Lung (tissue), 12 donors: Measurements from ENCODE around the gene SEMA4D. TPM values are rescaled to one million over a fixed set of nuclear protein-coding genes. Genes with fewer than 3 reads are reported as not detected.

ENCODE experiments used
- ATAC-seq: fragments of 200-7000 bp; cut with Tn5 transposase; one replicate; pipeline ENCODE4 v1.9.1; 2020; ENCODE audit warnings: moderate number of reproducible peaks; ENCODE audit not compliant: insufficient read depth, low FRiP score
- DNase-seq, 3 donors: peaks; one replicate each; pipeline ENCODE4 v3.0.0-alpha.2; 2013 to 2017
- H3K27ac ChIP-seq, 2 donors: one replicate each; pipeline ENCODE4 v1.5.1; 2013; ENCODE audit warnings: mild to moderate bottlenecking in 2 of 2, moderate library complexity in 2 of 2, control low read depth in 1 of 2, inconsistent platforms in 1 of 2, low read depth in 1 of 2, low read length in 1 of 2
- H3K27me3 ChIP-seq, 3 donors: one replicate each; pipeline ENCODE4 v1.5.1; 2013; ENCODE audit warnings: low read length in 2 of 3; ENCODE audit not compliant: control insufficient read depth in 3 of 3, insufficient read depth in 3 of 3
- H3K36me3 ChIP-seq, 4 donors: one replicate each; pipeline ENCODE4 v1.5.1; 2013; ENCODE audit warnings: low read length in 4 of 4, mild to moderate bottlenecking in 1 of 4, moderate library complexity in 1 of 4; ENCODE audit not compliant: control insufficient read depth in 4 of 4, insufficient read depth in 4 of 4
- H3K4me1 ChIP-seq, 5 donors: one replicate each; pipeline ENCODE4 v1.5.1; 2013; ENCODE audit warnings: low read length in 5 of 5, mild to moderate bottlenecking in 2 of 5, moderate library complexity in 1 of 5; ENCODE audit not compliant: control insufficient read depth in 5 of 5, insufficient read depth in 5 of 5
- H3K4me3 ChIP-seq: one replicate; pipeline ENCODE4 v1.5.1; 2013; ENCODE audit warnings: mild to moderate bottlenecking, control low read depth, moderate library complexity
- H3K9ac ChIP-seq, 2 donors: one replicate each; pipeline ENCODE4 v1.5.1; 2013; ENCODE audit warnings: low read length in 2 of 2, control low read depth in 1 of 2; ENCODE audit not compliant: insufficient read depth in 1 of 2
- H3K9me3 ChIP-seq, 4 donors: one replicate each; pipeline ENCODE4 v1.5.1; 2013; ENCODE audit warnings: low read length in 3 of 4, mild to moderate bottlenecking in 1 of 4, moderate library complexity in 1 of 4; ENCODE audit not compliant: control insufficient read depth in 4 of 4, insufficient read depth in 3 of 4
- CTCF ChIP-seq: IDR thresholded peaks from 2 replicates; pipeline ENCODE4 v1.5.1; 2012; ENCODE audit warnings: mild to moderate bottlenecking; ENCODE audit errors: control extremely low read depth, extremely low read depth
- WGBS, 2 donors: extraction: QIAGEN DNeasy Blood & Tissue Kit; methylation state at CpG; one replicate each; pipeline ENCODE4 v1.1.7; 2013; 5-methylcytosine and 5-hydroxymethylcytosine counted together
- polyA plus RNA-seq, 2 donors: library from polyadenylated mRNA; stranded (reverse); fragments of 200-250 nt; gene quantifications; one replicate each; pipeline ENCODE4 v1.2.1, GENCODE V29; 2013
- total RNA-seq, 2 donors: library from RNA; depleted of rRNA in 1 of 2; stranded (reverse); fragments of >200 nt in 1 of 2; gene quantifications; one replicate each; pipeline ENCODE4 v1.2.1, GENCODE V29; 2014 to 2021
- donor health status: control.
- donor health status: control.
- donor health status: Bipolar disorder and iron deficiency.
- donor health status: healthy.
- donor health status: DM: yes; HTN: yes; CAD: no.

SEMA4D gene
- total and polyA plus RNA-seq, 4 donors: 6.7 to 61.5 (median 29.0) TPM

- Histone ChIP-seq H3K4me3 (no peak overlapping the region), H3K27ac (peak overlapping the region in 1 of 2 donors; percentile 68), H3K9ac (no peak overlapping the region), H3K9me3 (peaks cover 0 to 2% (median 0%) of the 10 kb centered on the region in 4 donors), H3K36me3 (peaks cover 0 to 32% (median 2%) of the 10 kb centered on the region in 4 donors), H3K27me3 (no peaks in the 10 kb centered on the region), H3K4me1 (peaks cover 0 to 4% (median 3%) of the 10 kb centered on the region in 5 donors)
- WGBS, 2 donors: 61 to 75% methylated on average over 19 of the region's 19 CpGs
- ATAC-seq: peak; percentile 82
- peak; percentile 52 to 92 (median 86) for DNase-seq
- TF ChIP-seq CTCF: no peak
Observed at GRCh38 chr9:89388084-89388867, 109.6 kb downstream of the SEMA4D start.

- Histone ChIP-seq H3K4me1 (peaks cover 0 to 4% (median 3%) of the 10 kb centered on the region in 5 donors), H3K4me3 (no peak overlapping the region), H3K27me3 (no peaks in the 10 kb centered on the region), H3K27ac (no peak overlapping the region), H3K9me3 (peaks cover 0 to 2% (median 0%) of the 10 kb centered on the region in 4 donors), H3K9ac (no peak overlapping the region), H3K36me3 (peaks cover 0 to 33% (median 1%) of the 10 kb centered on the region in 4 donors)
- no peak for DNase-seq
- WGBS, 2 donors: 96% methylated on average over 20 of the region's 20 CpGs
- no peak for ATAC-seq
- TF ChIP-seq CTCF: no peak
Observed at GRCh38 chr9:89387197-89387849, 110.6 kb downstream of the SEMA4D start.

GRCh38 chr9:89386797-89387196 lies 111.1 kb downstream of the SEMA4D start:
- ATAC-seq (no peak), DNase-seq (no peak)
- peaks cover 0 to 2% (median 0%) of the 10 kb centered on the region in 4 donors for H3K9me3 ChIP-seq
- no peak overlapping the region for H3K27ac ChIP-seq
- peaks cover 0 to 34% (median 1%) of the 10 kb centered on the region in 4 donors for H3K36me3 ChIP-seq
- H3K27me3 ChIP-seq: no peaks in the 10 kb centered on the region
- no peak for TF ChIP-seq CTCF
- H3K4me1 ChIP-seq: peaks cover 0 to 4% (median 3%) of the 10 kb centered on the region in 5 donors
- H3K9ac ChIP-seq: no peak overlapping the region
- no peak overlapping the region for H3K4me3 ChIP-seq
- 82 to 87% methylated on average over 11 of the region's 11 CpGs for WGBS, 2 donors
